ENCODE measurements around the gene PRPH2.

DNA sequence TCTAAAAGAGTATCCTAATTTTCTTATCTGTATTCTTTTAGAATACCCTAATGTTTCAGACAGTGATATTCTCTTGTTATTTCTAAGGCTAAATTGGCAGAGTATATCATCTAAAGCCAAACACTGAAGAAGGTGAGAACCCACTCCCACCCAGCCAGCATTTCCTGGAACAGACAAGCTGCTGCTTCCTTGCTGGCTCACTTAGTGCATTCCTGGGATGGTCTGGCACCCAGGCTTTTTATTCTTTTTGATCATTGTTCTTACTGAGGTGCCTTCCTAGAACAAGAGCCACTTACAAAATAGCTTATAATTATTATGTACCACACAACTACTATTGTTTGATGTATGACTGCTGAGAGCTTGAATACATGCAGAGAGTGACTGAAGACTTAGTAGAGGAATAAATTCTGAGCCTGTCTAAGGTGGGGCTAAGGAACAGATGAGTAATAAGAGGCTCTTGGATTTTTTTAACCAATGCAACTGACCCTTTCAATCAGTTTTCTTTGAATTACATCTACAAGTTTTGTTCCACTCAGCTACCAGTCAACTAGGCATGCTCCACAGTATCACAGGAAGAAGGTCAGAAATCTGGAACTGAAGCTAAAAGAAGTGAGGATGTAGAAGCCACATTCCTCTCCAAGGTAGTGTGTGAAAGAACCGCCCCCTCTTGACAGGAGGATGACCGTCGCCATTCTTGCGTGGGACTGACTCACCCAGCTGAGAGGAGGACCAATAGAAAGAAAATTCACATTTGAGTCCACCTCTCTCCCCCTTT, 30.1 kb downstream of the PRPH2 start:
- TF ChIP-seq, protein P1, sequence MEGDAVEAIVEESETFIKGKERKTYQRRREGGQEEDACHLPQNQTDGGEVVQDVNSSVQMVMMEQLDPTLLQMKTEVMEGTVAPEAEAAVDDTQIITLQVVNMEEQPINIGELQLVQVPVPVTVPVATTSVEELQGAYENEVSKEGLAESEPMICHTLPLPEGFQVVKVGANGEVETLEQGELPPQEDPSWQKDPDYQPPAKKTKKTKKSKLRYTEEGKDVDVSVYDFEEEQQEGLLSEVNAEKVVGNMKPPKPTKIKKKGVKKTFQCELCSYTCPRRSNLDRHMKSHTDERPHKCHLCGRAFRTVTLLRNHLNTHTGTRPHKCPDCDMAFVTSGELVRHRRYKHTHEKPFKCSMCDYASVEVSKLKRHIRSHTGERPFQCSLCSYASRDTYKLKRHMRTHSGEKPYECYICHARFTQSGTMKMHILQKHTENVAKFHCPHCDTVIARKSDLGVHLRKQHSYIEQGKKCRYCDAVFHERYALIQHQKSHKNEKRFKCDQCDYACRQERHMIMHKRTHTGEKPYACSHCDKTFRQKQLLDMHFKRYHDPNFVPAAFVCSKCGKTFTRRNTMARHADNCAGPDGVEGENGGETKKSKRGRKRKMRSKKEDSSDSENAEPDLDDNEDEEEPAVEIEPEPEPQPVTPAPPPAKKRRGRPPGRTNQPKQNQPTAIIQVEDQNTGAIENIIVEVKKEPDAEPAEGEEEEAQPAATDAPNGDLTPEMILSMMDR (IDR thresholded peaks at IDR 0.05): no peak
- TF ChIP-seq POLR2A (IDR thresholded peaks at IDR 0.05): no peak

All from lower leg skin (tissue), 3 donors.